Measurements from ENCODE around the gene REX1BD. TPM values are rescaled to one million over a fixed set of nuclear protein-coding genes. Genes with fewer than 3 reads are reported as not detected.
A peak's percentile ranks its signal among the peaks of the same experiment; 100 is the strongest.

Gene REX1BD
- total and polyA plus RNA-seq, 2 donors (not counting 3 experiments of a cell fraction or from before 2014, with no cell fraction given), result 64.4 to 90.9 TPM

DNA sequence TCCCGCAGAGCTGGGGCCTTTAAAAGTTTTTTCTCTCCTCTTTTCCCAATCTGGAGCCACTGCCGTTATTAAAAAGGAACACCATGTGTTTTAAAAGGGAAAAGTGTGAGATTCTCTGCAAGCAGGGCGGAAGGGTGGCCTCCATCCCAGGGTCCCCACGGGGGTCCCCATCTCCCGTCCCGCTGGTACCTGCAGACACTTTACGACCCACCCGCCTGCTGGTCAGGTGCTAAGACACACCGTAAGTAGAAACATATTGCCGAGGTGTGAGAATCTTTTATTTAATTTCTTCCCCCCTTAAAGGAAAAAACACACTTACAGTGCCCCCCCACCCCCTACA, 16.2 kb downstream of the REX1BD start:
- H3K4me1 ChIP-seq (ENCODE audit: control insufficient read depth, extremely low read depth, insufficient read depth, low read length), result no peaks in the 10 kb centered on the region
- no peaks in the 10 kb centered on the region for H4K20me1 ChIP-seq (replicated peaks; ENCODE audit: control insufficient read depth, extremely low read depth, insufficient read depth, low read length)
- FAIRE-seq (no peak), DNase-seq (ENCODE audit: low read depth, low spot score) (no peak)
- H3K27me3 ChIP-seq (ENCODE audit: control insufficient read depth in 2 of 2, insufficient read depth in 2 of 2, low read length in 2 of 2), result peaks cover 53 to 60% of the 10 kb centered on the region in 2 experiments
- H3K9me1 ChIP-seq (replicated peaks; ENCODE audit: control insufficient read depth, extremely low read depth, insufficient read depth, low read length), result no peaks in the 10 kb centered on the region
- dilution Hi-C loops (cut with MboI; ENCODE audit: extremely low pct_ligation_motif_present, low sequenced_read_pairs) (no loop called here), intact Hi-C loops (cut with micrococcal nuclease) (loop anchor here (5.0 kb wide), 1 partner anchor 43 kb away; no protein-coding TSS in a partner anchor)
- H2AFZ ChIP-seq (ENCODE audit: low read depth, low read length), result no peak overlapping the region
- ChIA-PET POLR2A (no interaction called here), CTCF (interaction anchor here (0.6 kb wide), 1 partner anchor 134 kb away, joined by 4 read pairs; no protein-coding TSS in a partner anchor)
- no peaks in the 10 kb centered on the region for H3K79me2 ChIP-seq (ENCODE audit: control insufficient read depth, insufficient read depth, low read length)
- H3K27ac ChIP-seq (ENCODE audit: insufficient read depth, low read depth, low read length), result no peak overlapping the region
- BruUV-seq (replicated peaks), result no TSS peak
- no peak overlapping the region for H3K4me2 ChIP-seq (ENCODE audit: insufficient read depth, low read length)
- TF ChIP-seq EZH2 (IDR thresholded peaks at IDR 0.05; ENCODE audit: borderline replicate concordance, low read depth, low read length, severe bottlenecking) (peak; percentile 53), MAX (IDR thresholded peaks at IDR 0.05; ENCODE audit: insufficient read depth, insufficient read length) (no peak)
- H3K36me3 ChIP-seq (ENCODE audit: control insufficient read depth in 2 of 2, extremely low read depth in 1 of 2, insufficient read depth in 2 of 2, low read length in 2 of 2), result no peaks in the 10 kb centered on the region
- H3K9me3 ChIP-seq (replicated peaks; ENCODE audit: control insufficient read depth, insufficient read depth, low read length), result no peaks in the 10 kb centered on the region
- no peak overlapping the region for H3K9ac ChIP-seq (replicated peaks; ENCODE audit: extremely low read depth, insufficient read depth, low read length)
- H3K4me3 ChIP-seq (replicated peaks in 1 of 3; ENCODE audit: insufficient read depth in 1 of 3, low read depth in 1 of 3, low read length in 3 of 3), result no peak overlapping the region

DNA sequence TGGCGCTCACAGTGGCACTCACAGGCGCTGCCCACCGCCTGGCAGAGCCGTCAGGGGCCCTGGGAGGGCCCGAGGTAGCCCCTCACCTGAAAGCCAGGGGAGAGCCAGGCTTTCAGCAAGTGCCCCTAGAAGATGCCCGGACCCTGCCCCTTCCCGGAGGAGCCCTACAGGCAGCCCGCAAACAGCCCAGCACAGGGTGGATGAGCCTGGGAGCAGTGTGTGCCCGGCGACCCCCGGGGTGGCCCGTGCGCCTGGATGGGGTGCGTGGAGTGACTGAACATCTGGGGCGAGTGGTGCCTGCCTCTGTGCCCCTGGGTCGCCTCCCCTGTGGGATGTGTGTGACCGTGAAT, 16.6 kb downstream of the REX1BD start:
- peaks cover 56 to 63% of the 10 kb centered on the region in 2 experiments for H3K27me3 ChIP-seq (ENCODE audit: control insufficient read depth in 2 of 2, insufficient read depth in 2 of 2, low read length in 2 of 2)
- no peak overlapping the region for H3K4me2 ChIP-seq (ENCODE audit: insufficient read depth, low read length)
- CTCF ChIA-PET, result interaction anchor here (0.6 kb wide), 1 partner anchor 134 kb away, joined by 4 read pairs; no protein-coding TSS in a partner anchor

More for the DNA sequence above, 16.6 kb downstream of the REX1BD start:
- H3K4me3 ChIP-seq (replicated peaks in 1 of 3; ENCODE audit: insufficient read depth in 1 of 3, low read depth in 1 of 3, low read length in 3 of 3), result no peak overlapping the region
- no peak overlapping the region for H2AFZ ChIP-seq (ENCODE audit: low read depth, low read length)
- no peak for TF ChIP-seq MYC (IDR thresholded peaks at IDR 0.05; ENCODE audit: low read depth, low read length)
- no peak for TF ChIP-seq POLR2A (IDR thresholded peaks at IDR 0.05; ENCODE audit: low read depth, low read length)
- TF ChIP-seq GATA2 (IDR thresholded peaks at IDR 0.05; ENCODE audit: insufficient read depth, insufficient read length, low read depth, low read length), result no peak
- no peak for TF ChIP-seq EZH2 (IDR thresholded peaks at IDR 0.05; ENCODE audit: borderline replicate concordance, low read depth, low read length, severe bottlenecking)
- no peak for TF ChIP-seq JUN (IDR thresholded peaks at IDR 0.05; ENCODE audit: borderline replicate concordance, insufficient read depth, insufficient read length, low read depth)
- H3K27ac ChIP-seq (ENCODE audit: insufficient read depth, low read depth, low read length), result no peak overlapping the region
- no peak overlapping the region for H3K9ac ChIP-seq (replicated peaks; ENCODE audit: extremely low read depth, insufficient read depth, low read length)
- intact Hi-C loops (cut with micrococcal nuclease), result no loop called here
- no peaks in the 10 kb centered on the region for H3K36me3 ChIP-seq (ENCODE audit: control insufficient read depth in 2 of 2, extremely low read depth in 1 of 2, insufficient read depth in 2 of 2, low read length in 2 of 2)
- H3K4me1 ChIP-seq (ENCODE audit: control insufficient read depth, extremely low read depth, insufficient read depth, low read length), result no peaks in the 10 kb centered on the region
- H3K9me3 ChIP-seq (replicated peaks; ENCODE audit: control insufficient read depth, insufficient read depth, low read length), result no peaks in the 10 kb centered on the region
- no TSS peak for BruUV-seq (replicated peaks)
- no peak for FAIRE-seq
- POLR2A ChIA-PET, result no interaction called here
- no peaks in the 10 kb centered on the region for H3K79me2 ChIP-seq (ENCODE audit: control insufficient read depth, insufficient read depth, low read length)
- dilution Hi-C loops (cut with MboI; ENCODE audit: extremely low pct_ligation_motif_present, low sequenced_read_pairs), result no loop called here
- no peaks in the 10 kb centered on the region for H4K20me1 ChIP-seq (replicated peaks; ENCODE audit: control insufficient read depth, extremely low read depth, insufficient read depth, low read length)
- no peak for DNase-seq (ENCODE audit: low read depth, low spot score)
- no peaks in the 10 kb centered on the region for H3K9me1 ChIP-seq (replicated peaks; ENCODE audit: control insufficient read depth, extremely low read depth, insufficient read depth, low read length)
